IPS-NIHi11 (cell line): ENCODE measurements around the gene SIDT1.
A peak's percentile ranks its signal among the peaks of the same experiment; 100 is the strongest.

Experiments
- DNase-seq: peaks from one replicate; pipeline ENCODE4 v3.0.0; 2012; ENCODE audit warnings: mixed read lengths, low spot score

The SIDT1 gene

DNA sequence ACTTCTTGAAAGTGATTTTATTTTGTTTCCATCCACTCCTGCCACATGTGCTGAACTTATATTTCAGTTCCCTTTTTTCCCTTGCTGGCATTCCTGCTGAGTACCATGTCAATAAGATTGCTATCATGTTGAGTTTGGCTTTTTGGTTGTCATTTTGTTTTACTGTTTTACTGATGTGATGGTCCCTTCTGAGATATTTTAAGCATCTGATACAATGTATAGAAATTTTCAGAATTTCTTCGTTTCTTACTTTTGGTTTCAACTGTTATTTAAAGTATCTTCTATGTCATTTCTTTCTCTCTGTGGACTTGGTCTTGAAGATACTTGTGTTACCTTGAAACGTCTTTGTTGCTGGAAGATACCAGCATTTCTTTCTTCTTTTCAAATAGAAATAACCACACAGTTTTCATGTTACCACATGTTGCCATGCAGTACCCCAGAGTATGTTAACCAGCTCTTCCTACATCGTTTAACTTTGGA lies 14.1 kb downstream of the SIDT1 start:
- no peak for DNase-seq

DNA sequence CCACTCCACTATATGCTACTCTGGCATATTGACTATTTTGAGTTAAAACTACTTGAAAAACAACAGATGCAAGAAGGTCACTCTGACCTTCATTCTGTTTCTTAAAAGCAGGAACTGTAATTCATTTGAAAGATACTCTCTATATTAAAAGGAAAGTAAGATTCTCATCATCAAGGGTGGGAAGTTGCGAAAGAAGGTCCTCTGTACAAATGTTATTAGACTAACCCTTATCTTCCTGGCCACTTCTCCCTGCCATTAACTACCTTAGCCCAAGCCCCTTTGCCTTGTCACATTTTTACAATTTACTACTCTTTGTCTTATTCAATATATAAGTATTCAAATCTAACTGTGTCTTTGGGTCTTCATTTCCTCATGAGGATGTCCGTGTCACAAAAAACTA lies 16.1 kb downstream of the SIDT1 start:
- DNase-seq: no peak

DNA sequence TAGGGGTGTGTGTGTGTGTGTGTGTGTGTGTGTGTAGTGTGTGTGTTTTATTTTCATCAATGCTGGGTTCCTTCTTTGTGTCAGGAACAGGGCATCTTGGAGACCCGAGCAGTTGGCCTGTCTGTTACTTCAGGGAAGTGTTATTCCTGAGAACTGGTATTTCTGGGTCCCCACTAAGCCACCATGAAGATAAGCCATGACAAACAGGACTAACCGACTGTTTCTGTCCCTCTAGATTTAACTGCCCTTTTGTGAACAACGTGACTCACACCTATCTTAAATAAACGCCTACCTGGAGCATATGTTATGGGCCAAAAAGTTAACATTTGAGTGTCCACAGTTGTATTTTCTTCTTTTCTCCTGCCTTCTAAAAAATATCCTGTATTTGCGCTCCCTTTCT lies 19.5 kb downstream of the SIDT1 start:
- DNase-seq: no peak

DNA sequence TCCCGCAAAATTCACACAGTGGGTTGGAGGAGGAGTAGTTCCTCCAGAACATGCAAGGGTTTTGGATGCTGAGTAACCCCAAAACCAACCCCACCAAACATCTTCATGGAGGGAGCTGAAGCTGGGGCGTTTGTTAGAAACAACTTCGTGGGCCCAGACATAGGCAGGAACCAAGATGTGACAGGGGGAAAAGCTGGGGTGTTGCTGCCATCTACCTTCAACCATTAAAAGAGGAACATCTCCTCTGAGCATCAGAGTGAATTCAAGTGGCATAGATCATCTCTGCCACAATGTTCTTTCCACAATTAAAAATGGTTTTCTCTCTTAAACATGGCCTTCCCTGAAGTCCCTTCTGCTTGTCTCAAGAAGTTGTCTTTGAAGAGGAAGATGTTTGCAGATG lies 20.5 kb downstream of the SIDT1 start:
- no peak for DNase-seq

DNA sequence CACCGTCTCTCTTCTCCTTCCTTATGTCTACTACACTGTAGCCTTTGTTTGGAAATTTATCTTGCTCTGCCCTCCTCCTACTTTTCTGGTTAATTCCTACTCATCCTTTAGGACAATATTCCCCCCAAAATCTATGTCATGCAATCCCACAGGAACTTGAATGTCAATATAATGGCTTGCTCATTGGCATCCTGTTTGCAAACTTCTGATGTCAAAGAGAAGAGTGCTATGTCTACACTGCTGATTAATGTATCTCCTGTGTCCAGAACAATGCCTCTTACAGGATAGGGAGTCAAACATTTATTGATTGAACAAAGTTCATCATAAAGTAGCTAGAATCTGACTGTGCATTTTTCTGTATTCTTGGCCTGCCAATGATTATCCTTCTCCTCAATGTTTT lies 22.8 kb downstream of the SIDT1 start:
- no peak for DNase-seq

DNA sequence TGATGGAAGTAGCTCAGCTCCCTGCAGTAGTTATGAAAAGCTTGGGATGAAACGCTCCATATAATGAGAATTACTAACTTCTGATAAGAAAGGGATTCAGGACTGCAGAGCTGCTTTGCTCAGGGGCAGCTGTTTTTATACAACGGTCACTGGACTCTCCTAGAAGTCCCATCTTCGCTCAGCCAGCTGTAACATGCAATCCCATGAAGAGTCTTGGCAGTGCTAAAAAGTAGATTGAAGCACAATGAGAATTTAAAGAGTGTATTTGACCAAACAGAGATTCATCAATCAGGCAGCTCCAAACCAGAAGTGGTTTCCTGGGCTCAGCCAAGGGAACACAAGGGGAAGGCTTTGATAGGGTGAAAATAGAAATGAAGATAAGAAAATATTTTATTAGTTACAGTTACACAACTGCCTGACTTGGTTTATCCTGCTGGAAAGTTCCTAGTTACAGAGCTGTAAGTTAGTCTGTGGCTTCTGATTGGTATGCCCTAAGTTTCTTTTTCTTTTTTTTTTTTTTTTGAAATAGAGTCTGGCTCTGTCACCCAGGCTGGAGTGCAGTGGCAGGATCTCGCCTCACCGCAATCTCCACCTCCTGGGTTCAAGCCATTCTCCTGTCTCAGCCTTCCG lies 24.1 kb downstream of the SIDT1 start:
- DNase-seq: no peak

DNA sequence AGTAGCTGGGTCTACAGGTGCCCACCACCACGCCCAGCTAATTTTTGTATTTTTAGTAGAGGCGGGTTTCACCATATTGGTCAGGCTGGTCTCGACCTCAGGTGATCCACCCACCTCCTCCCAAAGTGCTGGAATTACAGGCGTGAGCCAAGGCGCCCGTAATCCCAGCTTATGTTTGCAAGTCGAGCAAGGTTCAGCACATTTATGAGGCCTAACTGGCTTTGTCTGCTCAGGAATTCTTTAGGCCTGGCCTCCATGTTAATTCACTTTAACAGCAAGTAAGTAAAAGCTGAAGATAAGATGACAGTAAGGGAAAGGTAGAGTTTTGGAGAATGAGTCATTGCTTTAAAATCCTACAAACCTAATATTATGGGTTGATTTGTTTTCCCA lies 24.6 kb downstream of the SIDT1 start:
- no peak for DNase-seq

DNA sequence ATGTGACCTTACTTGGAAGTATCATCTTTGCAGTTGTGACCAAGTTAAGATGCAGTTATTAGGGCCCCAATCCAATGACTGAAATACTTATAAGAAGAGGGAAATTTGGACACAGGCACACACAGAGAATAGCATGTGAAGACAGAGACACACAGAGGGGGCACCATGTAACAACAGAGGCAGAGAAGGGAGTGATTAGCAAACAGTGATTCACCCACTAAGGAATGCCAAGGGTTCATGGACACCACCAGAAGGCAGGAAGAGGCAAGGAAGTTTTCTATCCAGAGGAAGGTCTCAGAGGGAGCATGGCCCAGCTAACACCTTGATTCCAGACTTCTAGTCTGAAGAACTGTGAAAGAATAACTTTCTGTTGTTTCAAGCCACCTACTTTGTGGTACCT lies 25.0 kb downstream of the SIDT1 start:
- no peak for DNase-seq

DNA sequence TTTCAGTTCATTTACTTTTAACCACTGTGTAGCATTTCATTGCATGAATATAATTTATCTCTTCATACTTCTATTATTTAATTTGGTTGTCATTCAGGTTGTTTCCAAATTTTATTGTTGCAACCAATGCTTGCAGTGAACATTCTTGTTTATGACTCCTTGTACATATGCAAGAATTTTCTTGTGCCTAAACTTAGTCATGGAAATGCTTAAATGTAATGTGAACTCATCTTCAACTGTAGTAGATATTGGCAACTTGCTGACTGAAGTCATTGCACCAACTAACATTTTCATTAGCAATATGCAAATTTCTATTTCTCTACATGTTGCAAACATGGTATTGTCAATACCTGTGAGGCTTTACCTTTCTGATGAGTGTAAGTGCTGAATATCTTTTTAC lies 26.7 kb downstream of the SIDT1 start:
- no peak for DNase-seq

DNA sequence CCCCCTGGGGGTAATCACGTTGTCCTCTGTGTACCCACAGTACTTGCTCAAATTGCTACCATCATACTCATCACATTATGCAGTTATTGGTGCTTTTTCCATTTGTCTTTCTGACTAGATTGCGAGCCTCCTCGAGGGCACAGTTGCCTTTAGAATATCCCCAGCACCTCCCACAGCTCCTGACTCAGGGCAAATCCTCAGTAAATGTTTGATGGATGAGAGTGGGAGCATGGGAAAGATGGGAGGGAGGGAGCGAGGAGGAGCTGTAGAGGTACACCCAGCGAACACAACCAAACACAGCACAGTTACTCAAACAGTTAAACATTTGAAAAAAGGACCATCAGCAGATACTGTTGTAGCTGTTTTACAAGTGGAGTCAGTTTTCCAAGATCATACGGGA lies 27.9 kb downstream of the SIDT1 start:
- no peak for DNase-seq

DNA sequence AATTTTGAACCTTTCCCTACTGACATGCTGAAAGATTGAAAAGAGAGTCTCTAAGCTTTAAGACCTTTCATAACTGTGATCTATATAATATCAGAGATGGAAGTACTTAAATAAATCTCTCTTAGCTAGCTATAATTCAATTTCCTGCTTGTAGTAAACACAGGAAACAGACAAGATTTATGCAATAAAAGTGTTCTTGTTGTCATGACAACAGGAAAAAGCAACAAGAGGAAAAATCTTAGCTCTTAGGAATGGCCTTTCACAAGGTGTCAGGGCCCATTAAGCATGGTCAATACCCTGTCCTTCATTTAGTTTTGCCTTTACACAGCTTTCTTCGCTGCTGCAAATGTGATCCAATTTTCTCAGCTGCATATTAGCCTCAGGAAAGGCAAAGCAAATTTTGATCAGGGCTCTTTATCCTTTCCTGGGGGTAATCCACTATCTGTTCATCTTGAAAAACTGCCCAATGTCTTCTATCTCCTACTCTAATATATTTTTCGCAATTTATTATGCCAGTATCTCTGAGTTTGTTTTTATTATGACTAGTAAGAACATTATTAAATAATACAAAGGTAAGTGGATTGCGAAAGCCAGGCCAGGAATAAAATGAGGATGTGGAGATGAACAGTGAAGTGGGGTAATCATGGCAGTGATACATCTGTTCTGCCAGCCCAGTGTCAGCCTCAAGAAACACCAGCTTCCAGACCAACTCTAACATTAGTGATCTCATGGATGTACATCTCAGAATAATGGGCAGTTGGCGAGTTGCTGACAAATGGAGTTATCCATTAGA lies 28.7 kb downstream of the SIDT1 start:
- no peak for DNase-seq

DNA sequence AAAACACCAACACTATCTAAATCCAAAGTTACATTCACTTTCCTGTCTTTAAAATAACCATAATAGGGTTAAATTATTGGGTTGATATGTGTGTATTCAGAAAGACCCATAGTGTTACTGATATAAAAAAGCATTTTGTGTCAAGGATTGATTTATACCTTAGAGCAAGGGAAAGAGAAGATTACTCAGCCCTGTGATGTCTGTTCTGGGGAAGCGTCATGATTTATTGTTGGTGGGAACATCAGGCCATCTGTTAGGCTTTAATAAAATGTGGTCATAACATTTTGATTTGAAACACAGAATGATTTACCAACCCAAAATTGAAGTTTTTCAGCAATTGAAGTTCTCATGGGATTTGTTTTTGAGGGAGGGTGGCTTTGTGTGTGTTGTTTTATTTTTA lies 33.2 kb downstream of the SIDT1 start:
- no peak for DNase-seq

DNA sequence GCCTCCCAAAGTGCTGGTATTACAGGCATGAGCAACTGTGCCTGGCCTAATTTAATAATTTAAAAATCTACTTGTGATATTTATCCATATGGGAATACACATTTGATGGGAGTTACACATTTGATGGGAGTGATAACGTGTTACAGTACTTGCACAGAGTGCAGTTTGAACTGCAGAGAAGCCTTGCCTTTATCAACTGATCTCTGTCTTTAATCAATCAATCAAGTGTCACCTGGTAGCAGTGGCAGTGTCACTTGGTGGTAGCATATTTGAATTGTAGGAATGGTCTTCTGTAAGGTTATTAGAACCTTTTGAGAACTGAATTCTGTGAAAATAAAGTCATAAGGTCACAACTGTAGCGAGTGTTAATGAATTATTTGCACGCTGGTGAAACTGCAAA lies 37.8 kb downstream of the SIDT1 start:
- DNase-seq: no peak

DNA sequence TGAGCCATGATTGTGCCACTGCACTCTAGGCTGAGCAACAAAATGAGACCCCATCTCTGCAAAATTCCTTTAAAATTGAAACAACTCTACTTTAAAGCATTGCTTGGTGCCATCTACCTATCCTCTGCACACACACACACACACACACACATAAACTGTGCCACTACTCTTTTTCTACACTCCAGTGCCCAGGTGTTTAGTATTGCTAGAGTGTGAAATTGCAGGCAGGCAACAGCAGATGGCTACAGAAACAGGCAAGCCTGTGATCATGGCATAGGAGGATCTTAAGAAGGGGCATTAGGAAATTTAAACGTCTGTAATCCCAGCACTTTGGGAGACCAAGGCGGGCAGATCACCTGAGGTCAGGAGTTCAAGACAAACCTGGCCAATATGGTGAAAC lies 39.0 kb downstream of the SIDT1 start:
- no peak for DNase-seq

DNA sequence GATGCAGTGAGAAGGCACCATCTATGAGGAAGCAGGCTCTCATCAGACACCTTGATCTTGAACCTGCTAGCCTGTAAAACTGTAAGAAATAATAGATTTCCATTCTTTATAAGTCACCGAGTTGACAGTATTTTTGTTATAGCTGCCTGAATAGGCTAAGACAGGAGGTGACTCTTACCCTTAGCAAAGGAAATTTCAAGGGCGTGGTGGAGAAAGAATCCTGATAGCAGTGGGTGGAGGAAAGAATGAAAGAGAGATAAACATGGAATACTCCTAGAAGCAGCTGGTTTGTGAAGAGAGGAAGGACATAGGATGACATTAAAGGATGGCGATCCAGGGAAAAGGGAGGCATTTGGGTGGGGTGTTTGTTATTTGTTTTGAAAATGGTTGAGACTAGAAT lies 41.4 kb downstream of the SIDT1 start:
- DNase-seq: no peak

DNA sequence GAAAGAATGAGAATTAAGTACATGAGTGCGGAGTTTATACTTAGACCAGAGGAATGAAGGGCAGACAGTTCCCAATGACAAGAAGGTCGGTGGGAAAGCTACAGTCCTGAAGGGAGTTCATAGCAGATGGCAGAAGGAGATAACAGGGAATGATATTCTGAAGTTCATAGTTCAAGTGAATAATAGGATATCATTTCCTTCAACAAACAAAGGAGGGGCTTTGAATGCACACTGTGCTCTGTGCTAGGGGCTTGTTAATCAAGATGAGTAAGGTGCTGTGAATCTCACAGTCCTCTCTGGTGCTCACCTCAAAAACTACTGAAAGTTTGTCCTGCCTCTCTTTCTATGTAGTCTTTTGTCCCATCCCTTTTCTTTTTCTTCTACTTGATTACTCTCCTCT lies 41.9 kb downstream of the SIDT1 start:
- no peak for DNase-seq

DNA sequence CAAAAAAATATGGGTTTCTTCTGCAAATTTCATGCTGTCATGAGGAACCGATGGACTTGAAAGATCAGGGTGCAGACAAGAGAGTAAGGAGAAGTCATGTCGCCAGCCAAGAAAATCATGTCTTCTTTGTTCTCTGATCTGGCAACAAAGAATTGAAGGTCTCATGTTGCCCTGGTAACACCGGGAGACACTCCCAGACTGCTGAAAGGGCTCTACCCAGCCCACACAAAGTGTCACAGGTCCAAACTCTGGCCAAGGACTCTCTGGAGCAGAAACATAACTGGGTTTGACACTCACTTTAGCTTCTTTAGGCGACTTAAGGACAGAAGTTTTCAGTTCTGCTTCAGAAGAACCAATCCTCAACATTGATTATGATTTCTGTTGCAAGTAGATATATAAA lies 42.9 kb downstream of the SIDT1 start:
- DNase-seq: peak; percentile 39

DNA sequence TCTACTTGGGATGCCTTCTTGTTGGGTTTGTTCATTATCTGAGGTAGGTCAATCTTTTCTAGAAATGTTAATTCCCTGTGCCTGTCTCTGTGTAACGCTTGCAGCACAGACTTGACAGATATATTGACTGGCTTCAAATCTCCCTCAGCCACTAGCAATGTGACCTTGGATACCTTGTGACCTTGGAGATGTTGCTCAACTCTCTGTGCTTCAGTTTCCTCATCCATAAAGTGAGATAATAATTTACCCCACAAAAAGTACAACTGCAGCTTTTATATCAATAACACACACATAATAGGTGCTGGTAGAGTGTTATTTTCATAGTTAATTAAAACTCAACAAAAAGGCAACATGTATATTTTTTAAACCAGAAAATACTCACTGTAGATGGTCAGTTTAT lies 52.9 kb downstream of the SIDT1 start:
- no peak for DNase-seq

DNA sequence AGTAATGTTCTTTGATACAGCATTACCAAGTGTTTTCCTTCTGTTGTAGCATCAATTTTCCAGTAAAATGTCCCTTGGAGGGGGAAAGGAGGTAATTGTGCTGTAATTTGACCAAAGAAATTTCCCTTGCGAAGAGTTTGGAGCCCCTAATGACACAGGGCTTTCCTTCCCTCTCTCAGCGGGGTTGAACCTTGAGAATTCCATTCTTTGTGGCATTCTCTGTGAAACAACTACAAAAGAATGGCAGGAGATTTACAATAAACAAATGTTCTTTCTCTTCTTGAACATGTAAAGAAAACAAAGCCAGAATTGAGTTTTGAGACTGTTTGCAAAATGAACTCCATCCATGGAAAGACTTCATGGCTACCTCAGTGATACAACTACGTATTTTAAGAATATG lies 53.4 kb downstream of the SIDT1 start:
- peak; percentile 23 for DNase-seq

DNA sequence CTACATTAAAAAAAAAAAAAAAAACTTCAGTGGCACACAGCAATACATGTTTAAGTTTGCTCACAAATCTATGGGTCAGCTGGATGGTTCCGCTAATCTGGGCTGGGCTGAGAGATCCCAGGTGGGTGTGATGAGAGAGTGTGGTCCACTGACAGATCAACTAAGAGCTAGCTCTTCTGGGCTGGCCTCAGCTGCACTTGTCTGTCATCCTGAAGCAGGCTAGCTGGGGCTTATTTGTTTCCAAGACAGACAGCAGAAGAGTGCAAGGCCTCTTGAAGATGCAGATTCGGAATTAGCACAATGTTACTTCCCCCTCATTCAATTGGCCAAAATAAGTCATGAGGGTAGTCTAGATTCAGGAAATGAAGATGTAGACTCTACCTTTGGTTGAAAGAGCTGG lies 56.5 kb downstream of the SIDT1 start:
- DNase-seq: no peak

DNA sequence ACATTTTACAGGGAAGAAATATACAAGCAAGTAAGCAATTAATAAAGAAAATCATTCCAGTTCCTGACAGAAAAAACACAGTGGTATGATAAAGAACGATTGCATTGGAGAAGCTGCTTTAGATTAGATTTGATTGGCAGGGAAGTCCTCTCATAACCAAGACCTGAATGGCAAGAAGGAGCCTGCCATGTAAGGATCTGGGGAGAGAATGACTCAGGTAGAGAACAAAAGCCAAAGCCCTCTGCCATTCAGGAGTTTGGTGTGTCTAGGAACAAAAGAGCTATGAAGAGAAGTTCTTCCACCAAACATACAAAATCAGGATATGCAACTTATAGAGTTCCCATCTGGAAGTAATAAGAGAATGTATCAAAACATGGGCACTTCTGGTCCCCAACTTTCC lies 57.6 kb downstream of the SIDT1 start:
- no peak for DNase-seq

DNA sequence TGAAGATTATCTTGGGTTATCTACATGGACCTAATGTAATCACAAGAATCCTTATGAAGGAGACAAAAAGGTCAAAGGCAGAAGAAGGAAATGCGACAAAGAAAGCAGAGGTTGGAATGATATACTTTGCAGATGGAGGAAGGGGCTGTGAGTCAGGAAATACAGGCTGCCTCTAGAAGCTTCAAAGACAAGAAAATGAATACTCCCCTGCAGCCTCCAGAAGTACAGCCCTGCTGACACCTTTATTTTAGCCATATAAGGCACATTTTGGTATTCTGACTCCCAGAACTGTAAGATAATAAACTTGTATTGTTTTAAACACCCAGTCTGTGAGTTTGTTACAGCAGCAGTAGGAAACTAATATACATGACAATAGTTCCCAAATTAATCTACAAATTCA lies 58.6 kb downstream of the SIDT1 start:
- peak; percentile 22 for DNase-seq

DNA sequence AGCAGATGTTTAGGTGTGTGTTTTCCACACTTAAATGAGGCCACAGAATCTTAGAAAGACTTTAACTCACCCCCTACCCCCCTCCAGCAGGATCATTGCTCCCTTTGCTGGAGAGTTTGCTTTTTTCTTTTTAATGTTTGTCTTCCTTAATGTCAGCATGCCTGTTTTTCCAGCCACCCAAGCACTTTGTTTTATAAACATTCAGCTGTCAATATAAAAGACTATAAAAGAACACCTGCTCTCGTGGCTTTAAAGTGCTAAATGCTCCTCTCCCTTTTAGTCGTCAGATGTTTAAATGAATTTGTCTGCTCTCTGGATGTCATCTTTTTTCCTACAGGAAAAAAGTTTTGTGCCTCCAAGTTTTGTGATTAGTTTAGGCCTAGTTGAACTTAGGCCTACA lies 61.7 kb downstream of the SIDT1 start:
- DNase-seq: no peak
